COLO668 (cell line): ENCODE data around the gene NUP43.
"Not testable (repeated sequence)": the region's sequence is repeated elsewhere in the genome, so short reads cannot be mapped to it uniquely, and the experiment has no call there.

Source experiments
- DNase-seq: peaks from one replicate; lab custom pipeline; 2025; ENCODE audit not compliant: unreplicated experiment; lab: John Stamatoyannopoulos, UW

NUP43 gene

GRCh38 chr6:149746147-149746946, at the start of gene NUP43:
TSS of gene NUP43 (minus strand) at chr6:149746529. CDS start at chr6:149746495, 34 bp downstream.
- peak; percentile 88 for DNase-seq

- no peak for DNase-seq
Observed at GRCh38 chr6:149783551-149783950, 37.2 kb upstream of the NUP43 start.

- no peak for DNase-seq
Observed at GRCh38 chr6:149782337-149782736, 36.0 kb upstream of the NUP43 start.

- no peak for DNase-seq
Observed at GRCh38 chr6:149781715-149782114, 35.4 kb upstream of the NUP43 start.

- DNase-seq: no peak
Observed at GRCh38 chr6:149779644-149779963, 33.3 kb upstream of the NUP43 start.

- DNase-seq: no peak
Observed at GRCh38 chr6:149777624-149778023, 31.3 kb upstream of the NUP43 start.

GRCh38 chr6:149771925-149772324, 25.6 kb upstream of the NUP43 start:
- no peak for DNase-seq

GRCh38 chr6:149771185-149771584, 24.9 kb upstream of the NUP43 start:
- DNase-seq: no peak

GRCh38 chr6:149769676-149770075, 23.3 kb upstream of the NUP43 start:
- DNase-seq: no peak

GRCh38 chr6:149766156-149766769, 19.9 kb upstream of the NUP43 start:
- no peak for DNase-seq

GRCh38 chr6:149763866-149764265, 17.5 kb upstream of the NUP43 start:
- DNase-seq: no peak

- no peak for DNase-seq
Observed at GRCh38 chr6:149761438-149761837, 15.1 kb upstream of the NUP43 start.

- no peak for DNase-seq
Observed at GRCh38 chr6:149756261-149756636, 9.9 kb upstream of the NUP43 start.

GRCh38 chr6:149755300-149756260, 9.3 kb upstream of the NUP43 start:
- DNase-seq: no peak

- no peak for DNase-seq
Observed at GRCh38 chr6:149754548-149754947, 8.2 kb upstream of the NUP43 start.

GRCh38 chr6:149753374-149753637, 7.0 kb upstream of the NUP43 start:
- DNase-seq: not testable (repeated sequence)

- no peak for DNase-seq
Observed at GRCh38 chr6:149752600-149753373, 6.5 kb upstream of the NUP43 start.

GRCh38 chr6:149751920-149752319, 5.6 kb upstream of the NUP43 start:
- DNase-seq: not testable (repeated sequence)

- no peak for DNase-seq
Observed at GRCh38 chr6:149751239-149751638, 4.9 kb upstream of the NUP43 start.

- peak; percentile 43 for DNase-seq
Observed at GRCh38 chr6:149750136-149750609, 3.8 kb upstream of the NUP43 start.

- DNase-seq: peak; percentile 91
Observed at GRCh38 chr6:149749594-149750135, 3.3 kb upstream of the NUP43 start, which contains the start of gene PCMT1. TSS of gene PCMT1 (plus strand) at chr6:149749741. CDS start at chr6:149749902, 161 bp downstream.
